ENCODE measurements around the gene NEU4.

DNA sequence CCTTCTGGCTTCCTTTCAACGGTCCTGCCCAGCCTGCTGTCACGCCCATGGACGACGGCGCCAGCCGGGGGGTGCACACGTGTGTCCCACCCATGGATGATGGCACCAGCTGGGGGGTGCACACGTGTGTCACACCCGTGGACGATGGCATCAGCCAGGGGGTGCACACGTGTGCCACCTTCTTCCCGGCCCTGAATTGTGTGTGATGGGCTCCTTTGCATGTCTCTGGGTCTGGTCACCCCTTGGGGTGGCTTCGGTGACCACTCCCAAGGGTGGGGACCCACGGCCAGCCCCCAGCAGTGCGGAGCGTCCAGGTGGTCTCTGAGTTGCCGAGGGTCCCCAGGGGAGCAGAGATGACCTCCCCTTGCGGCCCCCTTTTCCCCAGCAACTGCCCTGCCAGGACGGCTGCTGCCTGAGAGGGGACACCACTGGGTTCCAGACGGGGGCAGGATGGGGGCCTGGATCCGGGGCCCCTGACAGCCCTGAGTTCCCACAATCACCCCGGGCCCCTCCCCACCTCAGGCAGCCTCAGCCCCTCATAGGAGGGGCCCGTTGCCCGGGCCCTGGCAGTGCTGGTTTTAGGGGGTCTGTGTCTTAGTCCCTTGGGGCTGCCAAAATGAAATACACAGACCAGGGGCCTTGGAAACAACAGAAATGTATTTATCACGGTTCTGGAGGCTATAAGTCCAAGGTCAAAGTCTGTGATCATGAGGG, 9.4 kb downstream of the NEU4 start:
- TF ChIP-seq, protein P1, sequence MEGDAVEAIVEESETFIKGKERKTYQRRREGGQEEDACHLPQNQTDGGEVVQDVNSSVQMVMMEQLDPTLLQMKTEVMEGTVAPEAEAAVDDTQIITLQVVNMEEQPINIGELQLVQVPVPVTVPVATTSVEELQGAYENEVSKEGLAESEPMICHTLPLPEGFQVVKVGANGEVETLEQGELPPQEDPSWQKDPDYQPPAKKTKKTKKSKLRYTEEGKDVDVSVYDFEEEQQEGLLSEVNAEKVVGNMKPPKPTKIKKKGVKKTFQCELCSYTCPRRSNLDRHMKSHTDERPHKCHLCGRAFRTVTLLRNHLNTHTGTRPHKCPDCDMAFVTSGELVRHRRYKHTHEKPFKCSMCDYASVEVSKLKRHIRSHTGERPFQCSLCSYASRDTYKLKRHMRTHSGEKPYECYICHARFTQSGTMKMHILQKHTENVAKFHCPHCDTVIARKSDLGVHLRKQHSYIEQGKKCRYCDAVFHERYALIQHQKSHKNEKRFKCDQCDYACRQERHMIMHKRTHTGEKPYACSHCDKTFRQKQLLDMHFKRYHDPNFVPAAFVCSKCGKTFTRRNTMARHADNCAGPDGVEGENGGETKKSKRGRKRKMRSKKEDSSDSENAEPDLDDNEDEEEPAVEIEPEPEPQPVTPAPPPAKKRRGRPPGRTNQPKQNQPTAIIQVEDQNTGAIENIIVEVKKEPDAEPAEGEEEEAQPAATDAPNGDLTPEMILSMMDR (IDR thresholded peaks at IDR 0.05) = no peak
- TF ChIP-seq POLR2AphosphoS5 (IDR thresholded peaks at IDR 0.05; ENCODE audit: low read depth, low read length) (no peak), TCF7L2 (IDR thresholded peaks at IDR 0.05; ENCODE audit: low read depth, low read length) (no peak), SIN3A (IDR thresholded peaks at IDR 0.05; ENCODE audit: borderline replicate concordance, insufficient read depth, low read depth, low read length) (no peak)
- TF ChIP-seq, protein P2, sequence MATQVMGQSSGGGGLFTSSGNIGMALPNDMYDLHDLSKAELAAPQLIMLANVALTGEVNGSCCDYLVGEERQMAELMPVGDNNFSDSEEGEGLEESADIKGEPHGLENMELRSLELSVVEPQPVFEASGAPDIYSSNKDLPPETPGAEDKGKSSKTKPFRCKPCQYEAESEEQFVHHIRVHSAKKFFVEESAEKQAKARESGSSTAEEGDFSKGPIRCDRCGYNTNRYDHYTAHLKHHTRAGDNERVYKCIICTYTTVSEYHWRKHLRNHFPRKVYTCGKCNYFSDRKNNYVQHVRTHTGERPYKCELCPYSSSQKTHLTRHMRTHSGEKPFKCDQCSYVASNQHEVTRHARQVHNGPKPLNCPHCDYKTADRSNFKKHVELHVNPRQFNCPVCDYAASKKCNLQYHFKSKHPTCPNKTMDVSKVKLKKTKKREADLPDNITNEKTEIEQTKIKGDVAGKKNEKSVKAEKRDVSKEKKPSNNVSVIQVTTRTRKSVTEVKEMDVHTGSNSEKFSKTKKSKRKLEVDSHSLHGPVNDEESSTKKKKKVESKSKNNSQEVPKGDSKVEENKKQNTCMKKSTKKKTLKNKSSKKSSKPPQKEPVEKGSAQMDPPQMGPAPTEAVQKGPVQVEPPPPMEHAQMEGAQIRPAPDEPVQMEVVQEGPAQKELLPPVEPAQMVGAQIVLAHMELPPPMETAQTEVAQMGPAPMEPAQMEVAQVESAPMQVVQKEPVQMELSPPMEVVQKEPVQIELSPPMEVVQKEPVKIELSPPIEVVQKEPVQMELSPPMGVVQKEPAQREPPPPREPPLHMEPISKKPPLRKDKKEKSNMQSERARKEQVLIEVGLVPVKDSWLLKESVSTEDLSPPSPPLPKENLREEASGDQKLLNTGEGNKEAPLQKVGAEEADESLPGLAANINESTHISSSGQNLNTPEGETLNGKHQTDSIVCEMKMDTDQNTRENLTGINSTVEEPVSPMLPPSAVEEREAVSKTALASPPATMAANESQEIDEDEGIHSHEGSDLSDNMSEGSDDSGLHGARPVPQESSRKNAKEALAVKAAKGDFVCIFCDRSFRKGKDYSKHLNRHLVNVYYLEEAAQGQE (IDR thresholded peaks at IDR 0.05; ENCODE audit: insufficient read depth in 1 of 2, low read depth in 2 of 2, low read length in 1 of 2) = no peak

Data from Panc1 (cell line).